WTC11 (cell line): ENCODE measurements around the gene GLOD5.

Experiments used
- CREB1 ChIP-seq: sonication (generic); formaldehyde crosslinking; IDR thresholded peaks from 2 replicates; pipeline ENCODE4 v1.8.0; 2023; ENCODE audit warnings: mild to moderate bottlenecking, missing genetic modification reagents
- FOXP1 ChIP-seq: sonication (generic); formaldehyde crosslinking; IDR thresholded peaks from 2 replicates; pipeline ENCODE4 v1.8.0; 2022; ENCODE audit warnings: missing genetic modification reagents, mild to moderate bottlenecking, moderate library complexity, borderline replicate concordance
- KAT7 ChIP-seq: sonication (generic); formaldehyde crosslinking; IDR thresholded peaks from 2 replicates; pipeline ENCODE4 v1.8.1; 2023; ENCODE audit warnings: missing genetic modification reagents, mild to moderate bottlenecking, borderline replicate concordance
- TF ChIP-seq, protein P1 (sequence below): fragments of 200-600 bp; IDR thresholded peaks from 2 replicates; pipeline ENCODE4 v1.8.0; 2022; ENCODE audit warnings: antibody characterized with exemption
- TF ChIP-seq, protein P2 (sequence below): sonication (generic); formaldehyde crosslinking; IDR thresholded peaks from 2 replicates; pipeline ENCODE4 v1.8.1; 2023; ENCODE audit warnings: mild to moderate bottlenecking, missing genetic modification reagents, moderate library complexity
- TF ChIP-seq, protein P3 (sequence below): sonication (generic); formaldehyde crosslinking; IDR thresholded peaks from 2 replicates; pipeline ENCODE4 v1.8.1; 2023; ENCODE audit warnings: mild to moderate bottlenecking, missing genetic modification reagents

DNA sequence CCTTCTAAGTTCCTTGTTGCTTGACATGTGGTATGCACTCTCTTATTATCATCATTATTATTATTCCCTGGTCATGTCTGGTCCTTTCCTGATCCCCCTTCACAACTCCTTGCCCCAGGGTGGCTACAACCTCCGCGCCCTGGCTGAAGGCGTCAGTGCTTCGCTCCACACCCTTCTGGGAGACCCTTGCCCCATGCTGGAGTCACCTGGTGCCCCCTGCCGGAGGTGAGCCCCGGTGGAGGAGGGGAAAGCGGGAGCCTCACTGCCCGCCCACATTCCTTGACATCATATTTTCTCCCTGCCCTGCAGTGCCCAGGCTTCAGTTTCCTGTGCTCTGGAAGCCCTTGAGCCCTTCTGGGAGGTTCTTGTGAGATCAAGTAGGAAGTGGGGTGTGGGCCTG lies 53.7 kb downstream of the GLOD5 start:
- TF ChIP-seq, protein P1, sequence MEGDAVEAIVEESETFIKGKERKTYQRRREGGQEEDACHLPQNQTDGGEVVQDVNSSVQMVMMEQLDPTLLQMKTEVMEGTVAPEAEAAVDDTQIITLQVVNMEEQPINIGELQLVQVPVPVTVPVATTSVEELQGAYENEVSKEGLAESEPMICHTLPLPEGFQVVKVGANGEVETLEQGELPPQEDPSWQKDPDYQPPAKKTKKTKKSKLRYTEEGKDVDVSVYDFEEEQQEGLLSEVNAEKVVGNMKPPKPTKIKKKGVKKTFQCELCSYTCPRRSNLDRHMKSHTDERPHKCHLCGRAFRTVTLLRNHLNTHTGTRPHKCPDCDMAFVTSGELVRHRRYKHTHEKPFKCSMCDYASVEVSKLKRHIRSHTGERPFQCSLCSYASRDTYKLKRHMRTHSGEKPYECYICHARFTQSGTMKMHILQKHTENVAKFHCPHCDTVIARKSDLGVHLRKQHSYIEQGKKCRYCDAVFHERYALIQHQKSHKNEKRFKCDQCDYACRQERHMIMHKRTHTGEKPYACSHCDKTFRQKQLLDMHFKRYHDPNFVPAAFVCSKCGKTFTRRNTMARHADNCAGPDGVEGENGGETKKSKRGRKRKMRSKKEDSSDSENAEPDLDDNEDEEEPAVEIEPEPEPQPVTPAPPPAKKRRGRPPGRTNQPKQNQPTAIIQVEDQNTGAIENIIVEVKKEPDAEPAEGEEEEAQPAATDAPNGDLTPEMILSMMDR, result no peak
- TF ChIP-seq, protein P2, sequence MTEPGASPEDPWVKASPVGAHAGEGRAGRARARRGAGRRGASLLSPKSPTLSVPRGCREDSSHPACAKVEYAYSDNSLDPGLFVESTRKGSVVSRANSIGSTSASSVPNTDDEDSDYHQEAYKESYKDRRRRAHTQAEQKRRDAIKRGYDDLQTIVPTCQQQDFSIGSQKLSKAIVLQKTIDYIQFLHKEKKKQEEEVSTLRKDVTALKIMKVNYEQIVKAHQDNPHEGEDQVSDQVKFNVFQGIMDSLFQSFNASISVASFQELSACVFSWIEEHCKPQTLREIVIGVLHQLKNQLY, result no peak
- TF ChIP-seq KAT7 (CRISPR knock-in tag), result no peak
- no peak for TF ChIP-seq CREB1 (CRISPR knock-in tag)
- TF ChIP-seq, protein P3, sequence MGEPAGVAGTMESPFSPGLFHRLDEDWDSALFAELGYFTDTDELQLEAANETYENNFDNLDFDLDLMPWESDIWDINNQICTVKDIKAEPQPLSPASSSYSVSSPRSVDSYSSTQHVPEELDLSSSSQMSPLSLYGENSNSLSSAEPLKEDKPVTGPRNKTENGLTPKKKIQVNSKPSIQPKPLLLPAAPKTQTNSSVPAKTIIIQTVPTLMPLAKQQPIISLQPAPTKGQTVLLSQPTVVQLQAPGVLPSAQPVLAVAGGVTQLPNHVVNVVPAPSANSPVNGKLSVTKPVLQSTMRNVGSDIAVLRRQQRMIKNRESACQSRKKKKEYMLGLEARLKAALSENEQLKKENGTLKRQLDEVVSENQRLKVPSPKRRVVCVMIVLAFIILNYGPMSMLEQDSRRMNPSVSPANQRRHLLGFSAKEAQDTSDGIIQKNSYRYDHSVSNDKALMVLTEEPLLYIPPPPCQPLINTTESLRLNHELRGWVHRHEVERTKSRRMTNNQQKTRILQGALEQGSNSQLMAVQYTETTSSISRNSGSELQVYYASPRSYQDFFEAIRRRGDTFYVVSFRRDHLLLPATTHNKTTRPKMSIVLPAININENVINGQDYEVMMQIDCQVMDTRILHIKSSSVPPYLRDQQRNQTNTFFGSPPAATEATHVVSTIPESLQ (CRISPR knock-in tag), result no peak
- TF ChIP-seq FOXP1, result no peak
